Endothelial cell of hepatic sinusoid (primary cell): ENCODE measurements around the gene ZNF135.

Experiments used
- in situ Hi-C: cut with HindIII; loops from 2 replicates; pipeline ENCODE4 v1.10.0; 2017; ENCODE audit warnings: low sequenced_read_pairs

The ZNF135 gene

DNA sequence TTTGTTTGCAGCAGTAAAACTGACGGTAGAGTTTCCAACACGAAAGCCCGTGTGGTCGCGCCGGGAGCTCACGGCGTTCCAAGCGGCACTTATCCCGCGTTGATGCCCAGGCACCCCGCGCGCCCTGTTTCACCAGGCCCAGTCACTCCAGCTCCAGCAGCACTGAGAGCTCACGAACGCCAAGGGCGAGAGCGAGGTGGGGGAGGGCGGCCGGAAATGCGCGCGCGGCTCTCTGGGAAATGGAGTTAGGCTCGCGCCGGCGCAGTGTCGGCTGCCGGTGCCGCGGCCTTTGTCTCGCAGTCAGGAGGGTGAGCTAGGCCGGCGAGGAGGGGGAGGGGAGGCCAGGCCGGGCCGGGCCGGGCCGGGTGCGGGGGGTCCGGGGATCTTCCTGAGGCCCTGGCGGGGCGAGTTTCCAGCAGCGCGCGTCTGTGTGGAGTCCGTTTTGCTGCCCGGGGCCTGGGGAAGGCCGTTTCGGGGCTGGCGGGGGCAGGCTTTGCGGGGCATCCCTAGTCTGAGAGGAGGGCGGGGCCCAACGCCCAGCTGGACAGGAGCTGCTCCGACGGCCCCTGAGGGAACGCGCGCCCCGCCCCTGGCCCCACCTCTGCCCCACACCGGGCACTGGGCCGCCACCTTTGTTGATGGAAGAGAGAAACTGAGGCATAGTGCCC, at the start of gene ZNF135:
Gene ZNF135 (plus strand): TSS at position 280 of the 668 bp plus-strand sequence. CDS start 721 bp downstream, outside the sequence.
- in situ Hi-C loops: no loop called here

DNA sequence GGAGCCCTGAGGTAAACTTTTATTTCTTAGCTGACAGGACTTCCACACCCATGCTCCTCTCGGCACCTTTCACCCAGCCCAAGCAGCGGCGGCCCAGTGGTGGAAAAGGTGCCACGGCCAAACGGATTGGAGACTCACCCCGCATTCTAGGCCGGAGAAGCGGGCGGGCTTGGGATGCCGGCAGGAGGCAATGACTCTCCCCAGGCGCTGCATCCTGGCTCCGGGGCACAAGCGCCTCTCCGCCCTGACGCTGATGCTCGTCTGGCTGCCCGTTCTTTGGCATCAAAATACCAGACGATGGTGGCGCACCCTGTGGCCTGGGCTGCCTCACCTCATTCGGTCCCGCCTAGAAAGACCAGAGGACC, 49.8 kb upstream of the ZNF135 start:
- in situ Hi-C loops: no loop called here

DNA sequence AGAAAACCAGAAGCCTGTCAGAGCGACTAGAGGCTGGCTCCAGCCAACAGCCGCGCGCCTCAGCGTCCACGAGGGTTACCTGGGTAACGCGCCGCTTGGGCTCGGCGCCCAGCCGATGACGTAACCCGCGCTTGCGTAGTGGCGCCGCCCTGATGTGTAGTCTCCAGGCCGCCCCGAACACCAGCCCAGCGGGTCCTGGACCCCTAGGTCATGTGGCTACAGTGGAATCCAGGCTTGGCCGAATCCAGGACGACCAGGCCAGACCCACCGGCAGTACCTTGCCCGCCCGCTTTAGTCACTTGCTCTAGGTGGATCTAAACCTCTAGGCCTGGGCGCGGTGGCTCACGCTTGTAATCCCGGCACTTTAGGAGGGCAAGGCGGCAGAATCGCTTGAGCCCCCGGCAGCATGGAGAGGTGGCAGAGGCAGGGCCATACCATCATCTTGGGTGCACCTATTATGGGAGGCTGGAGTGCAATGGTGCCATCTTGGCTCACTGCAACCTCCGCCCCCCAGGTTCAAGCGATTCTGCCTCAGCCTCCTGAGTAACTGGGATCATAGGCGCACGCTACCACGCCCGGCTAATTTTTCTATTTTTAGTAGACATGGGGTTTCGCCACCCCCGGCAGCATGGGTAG, 49.3 kb upstream of the ZNF135 start:
- in situ Hi-C loops: no loop called here

- in situ Hi-C loops: no loop called here
These were observed 48.6 kb upstream of the ZNF135 start for GRCh38 chr19:58010507-58010906.

DNA sequence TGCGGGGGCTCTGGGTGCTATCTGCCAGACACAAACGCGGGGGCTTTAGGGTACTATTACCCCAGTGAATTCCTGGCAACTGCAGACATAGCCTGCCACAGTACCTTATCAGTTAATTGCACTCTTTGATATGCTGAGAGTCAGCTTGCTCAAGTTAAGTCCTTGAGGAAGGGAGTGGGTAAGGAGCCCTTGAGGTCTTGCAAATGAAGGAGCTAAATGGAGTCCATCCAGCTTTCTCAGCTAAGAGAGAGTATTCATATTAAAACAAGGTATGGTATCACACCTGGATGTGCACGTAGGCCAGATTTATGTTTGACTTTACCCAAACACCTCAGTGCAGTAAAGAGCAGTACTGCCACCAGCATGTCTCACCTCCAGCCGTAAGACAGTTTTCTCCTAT, 44.9 kb upstream of the ZNF135 start:
- in situ Hi-C loops: no loop called here

GRCh38 chr19:58020129-58020528, 39.0 kb upstream of the ZNF135 start:
- in situ Hi-C loops: no loop called here

- in situ Hi-C loops: no loop called here
These were observed 37.4 kb upstream of the ZNF135 start for GRCh38 chr19:58021541-58022282.

DNA sequence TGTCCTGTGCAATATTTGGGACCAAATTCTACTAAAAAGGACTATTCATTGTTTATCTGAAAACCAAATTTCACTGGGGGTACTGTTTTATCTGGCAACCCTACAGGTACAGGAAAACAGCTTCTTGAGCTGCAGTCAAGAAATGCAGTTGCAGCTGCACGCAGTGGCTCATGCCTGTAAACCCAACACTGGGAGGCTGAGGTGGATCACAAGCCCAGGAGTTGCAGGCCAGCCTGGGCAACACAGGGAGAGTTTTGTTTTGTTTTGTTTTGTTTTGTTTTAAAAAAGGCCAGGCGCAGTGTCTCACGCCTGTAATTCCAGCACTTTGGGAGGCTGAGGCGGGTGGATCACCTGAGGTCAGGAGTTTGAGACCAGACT, 36.8 kb upstream of the ZNF135 start:
- in situ Hi-C loops: no loop called here

DNA sequence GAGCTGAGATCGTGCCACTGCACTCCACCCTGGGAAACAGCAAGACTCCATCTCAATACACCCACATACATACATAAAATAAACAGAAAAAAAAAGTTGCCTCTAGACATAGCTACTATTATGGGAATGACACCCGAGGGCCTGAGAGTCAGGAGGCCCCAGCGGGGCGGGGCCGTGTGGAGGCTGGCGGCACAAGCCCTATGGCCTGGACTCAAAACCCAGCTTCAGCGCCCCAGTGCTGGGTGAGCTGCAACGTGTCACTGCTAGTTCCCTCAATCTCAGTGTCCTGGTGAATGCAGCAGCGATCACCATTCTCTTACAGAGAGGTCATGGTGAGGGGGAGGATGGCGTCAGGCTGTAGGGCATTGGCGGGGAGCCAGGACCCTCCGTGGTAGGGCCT, 34.4 kb upstream of the ZNF135 start:
- in situ Hi-C loops: no loop called here

- in situ Hi-C loops: no loop called here
These were observed 25.2 kb upstream of the ZNF135 start, which contains the start of gene ZSCAN1 for GRCh38 chr19:58033741-58034476. ZSCAN1 (plus strand) TSS chr19:58034025; CDS start chr19:58037837, 3,812 bp downstream.

GRCh38 chr19:58034477-58034793, 24.6 kb upstream of the ZNF135 start:
- in situ Hi-C loops: no loop called here

GRCh38 chr19:58035863-58036262, 23.2 kb upstream of the ZNF135 start:
- in situ Hi-C loops: no loop called here

- in situ Hi-C loops: no loop called here
These were observed 21.0 kb upstream of the ZNF135 start for GRCh38 chr19:58037927-58038687.

DNA sequence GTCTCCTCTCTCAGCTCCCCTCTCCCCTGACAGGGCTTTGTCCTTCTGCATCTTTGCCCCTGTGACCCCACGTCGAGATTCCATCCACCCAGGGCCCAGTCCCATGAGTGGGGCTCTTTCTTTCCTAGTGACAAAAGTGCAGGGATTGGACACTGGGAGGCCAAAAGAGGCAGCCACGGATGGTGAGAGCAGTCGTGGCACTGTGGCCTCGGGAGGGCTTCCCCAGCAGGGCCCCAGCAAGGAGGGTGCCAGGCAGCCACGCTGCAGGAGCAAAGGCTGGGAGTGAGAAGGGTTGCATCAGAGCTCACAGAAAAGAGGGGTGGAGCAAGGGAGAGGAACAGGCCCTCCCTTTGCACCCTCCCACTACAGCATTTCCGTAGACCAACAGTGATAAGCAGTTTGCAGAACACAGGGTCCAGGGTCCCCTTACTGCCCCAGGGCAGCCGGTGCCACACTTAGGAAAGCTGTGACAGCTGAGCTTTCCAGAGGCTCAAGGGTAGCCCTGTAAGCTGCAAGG, 20.3 kb upstream of the ZNF135 start:
- in situ Hi-C loops: no loop called here

DNA sequence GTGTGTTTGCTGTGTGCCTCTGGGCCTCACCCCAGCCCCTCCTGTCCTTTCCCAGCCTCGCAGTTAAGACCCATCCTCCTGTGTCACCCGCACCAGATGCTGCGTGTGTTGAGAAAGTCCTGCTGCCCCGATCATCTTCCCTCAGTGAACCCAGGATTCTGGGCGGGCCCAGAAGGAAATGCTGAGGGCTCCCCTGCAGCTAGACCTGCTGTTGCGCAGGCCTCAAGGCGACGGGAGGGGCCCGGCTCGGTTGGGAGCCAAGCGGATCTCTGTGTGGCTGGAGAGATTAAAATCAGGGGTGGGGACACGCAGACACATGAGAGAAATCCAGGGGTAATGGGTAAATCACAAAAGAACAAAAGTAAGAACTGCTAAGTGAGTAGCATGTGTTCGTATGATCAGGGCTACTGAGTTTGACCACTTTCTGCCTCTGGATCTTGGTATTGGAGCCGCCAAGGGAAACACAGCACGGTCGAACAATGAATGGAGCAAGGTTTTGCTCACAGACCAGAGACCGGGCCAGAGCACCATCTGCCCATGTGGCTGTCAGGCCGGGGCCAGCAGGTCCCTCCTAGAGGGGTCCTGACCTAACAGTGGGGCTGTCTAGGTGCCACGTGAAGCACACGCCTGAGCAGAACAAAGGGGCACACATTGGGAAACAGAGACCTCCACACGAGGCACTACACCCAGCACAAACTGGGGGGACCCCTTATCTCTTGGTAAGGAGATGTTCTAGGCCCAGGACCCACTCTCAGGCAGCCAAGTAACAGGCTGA, 18.1 kb upstream of the ZNF135 start:
- in situ Hi-C loops: no loop called here

GRCh38 chr19:58042495-58043340, 16.4 kb upstream of the ZNF135 start:
- in situ Hi-C loops: no loop called here

- in situ Hi-C loops: no loop called here
These were observed 14.7 kb upstream of the ZNF135 start for GRCh38 chr19:58044391-58044790.

GRCh38 chr19:58044886-58045285, 14.2 kb upstream of the ZNF135 start:
- in situ Hi-C loops: no loop called here
